HepG2 (cell line): ENCODE data around the gene INHBC. TPM values are rescaled to one million over a fixed set of nuclear protein-coding genes. Genes with fewer than 3 reads are reported as not detected.

ENCODE experiments used
- ATAC-seq: fragments of 200-7000 bp; cut with Tn5 transposase; 3 replicates; pipeline ENCODE4 v1.9.1; 2020; ENCODE audit warnings: mild to moderate bottlenecking, moderate library complexity
- BruUV-seq: library from RNA; stranded (reverse); fragments of 400-500 nt; replicated peaks from 2 replicates; lab custom pipeline; 2021; lab: Mats Ljungman, UMichigan
- CTCF ChIA-PET: fragments of 300-600 bp; formaldehyde crosslinking; extraction: SDS; loops from one replicate; lab custom pipeline; 2021; ENCODE audit warnings: low total read pairs, inconsistent platforms, low intra/inter-chr PET ratio; lab: Yijun Ruan, JAX
- POLR2A ChIA-PET: fragments of 350-600 bp; sonication (Branson Sonifier 250); formaldehyde crosslinking; loops from one replicate; lab custom pipeline; 2020; ENCODE audit warnings: antibody characterized with exemption, inconsistent platforms; lab: Yijun Ruan, JAX
- DNase-seq: peaks from one replicate; pipeline ENCODE4 v3.0.0-alpha.2; 2015; ENCODE audit warnings: low spot score
- FAIRE-seq: peaks from 3 replicates; lab custom pipeline; 2011; peaks lifted over from hg19 to GRCh38; lab: Jason Lieb, UNC
- H2AFZ ChIP-seq: one replicate; pipeline ENCODE4 v1.6.1; 2011; ENCODE audit warnings: low read length, inconsistent platforms
- H3K27ac ChIP-seq: fragments of 300-600 bp; 3 replicates; pipeline ENCODE4 v1.8.0; 2011; ENCODE audit warnings: mixed run types, mild to moderate bottlenecking, mixed read lengths, low read length, inconsistent platforms; ENCODE audit not compliant: insufficient read depth; ENCODE audit errors: extremely low read length
- H3K27me3 ChIP-seq, 2 experiments: fragments of 200-600 bp in 1 of 2; 2 replicates in 1 of 2; 3 replicates in 1 of 2; pipeline versions ENCODE4 v1.6.0 to v1.8.0; 2011; ENCODE audit warnings: low read length in 2 of 2, mild to moderate bottlenecking in 2 of 2, moderate library complexity in 2 of 2, inconsistent platforms in 1 of 2; ENCODE audit not compliant: insufficient read depth in 2 of 2, control insufficient read depth in 1 of 2
- H3K36me3 ChIP-seq, 2 experiments: fragments of 200-600 bp in 1 of 2; replicated peaks in 1 of 2; 2 replicates in 1 of 2; 3 replicates in 1 of 2; pipeline versions ENCODE4 v1.5.1 to v1.8.0; 2011; ENCODE audit warnings: low read length in 2 of 2, inconsistent platforms in 1 of 2; ENCODE audit not compliant: insufficient read depth in 2 of 2, control insufficient read depth in 1 of 2
- H3K4me1 ChIP-seq: 2 replicates; pipeline ENCODE4 v1.5.1; 2012; ENCODE audit warnings: low read length, inconsistent platforms; ENCODE audit not compliant: insufficient read depth
- H3K4me2 ChIP-seq: 2 replicates; pipeline ENCODE4 v1.6.0; 2011; ENCODE audit warnings: low read depth, low read length, inconsistent platforms
- H3K4me3 ChIP-seq, 3 experiments: fragments of 200-600 bp in 1 of 3; sonication (generic), shearing (Covaris generic) in 1 of 3; replicated peaks in 1 of 3; 2 replicates each; pipeline ENCODE4 v1.5.1; 2011 to 2016; ENCODE audit warnings: low read length in 3 of 3, inconsistent platforms in 2 of 3, low read depth in 2 of 3, mild to moderate bottlenecking in 2 of 3, control low read depth in 1 of 3, mixed read lengths in 1 of 3; ENCODE audit not compliant: insufficient read depth in 1 of 3
- H3K79me2 ChIP-seq: one replicate; pipeline ENCODE4 v1.6.1; 2011; ENCODE audit warnings: low read length, inconsistent platforms; ENCODE audit not compliant: insufficient read depth
- H3K9ac ChIP-seq: 2 replicates; pipeline ENCODE4 v1.6.0; 2011; ENCODE audit warnings: mild to moderate bottlenecking, low read depth, low read length, inconsistent platforms; ENCODE audit not compliant: insufficient read depth
- H3K9me3 ChIP-seq: 2 replicates; pipeline ENCODE4 v1.5.1; 2012; ENCODE audit warnings: mild to moderate bottlenecking, low read length
- H4K20me1 ChIP-seq: 2 replicates; pipeline ENCODE4 v1.6.0; 2011; ENCODE audit warnings: inconsistent platforms, mild to moderate bottlenecking, low read length, moderate library complexity; ENCODE audit not compliant: insufficient read depth
- ARID5B ChIP-seq: IDR thresholded peaks from 2 replicates; pipeline ENCODE4 v1.4.0; 2020; ENCODE audit warnings: mild to moderate bottlenecking, missing genetic modification reagents
- BRCA1 ChIP-seq: sonication (generic); formaldehyde crosslinking; IDR thresholded peaks from 2 replicates; pipeline ENCODE4 v1.4.0; 2020; ENCODE audit warnings: missing genetic modification reagents
- CERS6 ChIP-seq: sonication (generic); formaldehyde crosslinking; IDR thresholded peaks from 2 replicates; pipeline ENCODE4 v1.5.0; 2020; ENCODE audit warnings: missing genetic modification reagents
- ERF ChIP-seq: IDR thresholded peaks from 2 replicates; pipeline ENCODE4 v1.6.1; 2018; ENCODE audit warnings: missing biosample characterization, missing genetic modification reagents
- NFKBIZ ChIP-seq: IDR thresholded peaks from 2 replicates; pipeline ENCODE4 v1.6.1; 2018; ENCODE audit warnings: missing genetic modification reagents, missing compliant biosample characterization
- NR3C1 ChIP-seq: sonication (generic); formaldehyde crosslinking; IDR thresholded peaks from 2 replicates; pipeline ENCODE4 v1.4.0; 2020; ENCODE audit warnings: missing genetic modification reagents
- PPARG ChIP-seq: conservative IDR thresholded peaks from 2 replicates; pipeline ENCODE4 v1.6.1; 2016; ENCODE audit warnings: missing biosample characterization, missing genetic modification reagents
- RAD21 ChIP-seq: fragments of 450-650 bp; formaldehyde crosslinking; IDR thresholded peaks from 2 replicates; pipeline ENCODE4 v1.5.0; 2020; ENCODE audit warnings: mild to moderate bottlenecking
- SATB2 ChIP-seq: sonication (generic); formaldehyde crosslinking; IDR thresholded peaks from 2 replicates; pipeline ENCODE4 v1.5.0; 2020; ENCODE audit warnings: missing genetic modification reagents
- TAF15 ChIP-seq: fragments of 200-400 bp; formaldehyde crosslinking; IDR thresholded peaks from one replicate; pipeline ENCODE4 v1.6.1; 2018; ENCODE audit warnings: mild to moderate bottlenecking, low read depth, low read length; ENCODE audit not compliant: poor library complexity, severe bottlenecking
- ZFP36L1 ChIP-seq: sonication (generic); formaldehyde crosslinking; IDR thresholded peaks from 2 replicates; pipeline ENCODE4 v1.8.0; 2022; ENCODE audit warnings: mild to moderate bottlenecking, missing genetic modification reagents, moderate library complexity
- ZNF414 ChIP-seq: sonication (generic); formaldehyde crosslinking; IDR thresholded peaks from 2 replicates; pipeline ENCODE4 v1.5.0; 2020; ENCODE audit warnings: missing genetic modification reagents
- ZNF570 ChIP-seq: sonication (generic); formaldehyde crosslinking; IDR thresholded peaks from 2 replicates; pipeline ENCODE4 v1.4.0; 2020; ENCODE audit warnings: mild to moderate bottlenecking, missing genetic modification reagents, borderline replicate concordance
- ZNF580 ChIP-seq: IDR thresholded peaks from 2 replicates; pipeline ENCODE4 v1.6.1; 2016; ENCODE audit warnings: low read depth, borderline replicate concordance
- ZNF597 ChIP-seq: sonication (generic); formaldehyde crosslinking; IDR thresholded peaks from 2 replicates; pipeline ENCODE4 v1.5.0; 2020; ENCODE audit warnings: missing genetic modification reagents
- WGBS: methylation state at CpG from one replicate; pipeline ENCODE4 v1.1.6; 2017; ENCODE audit warnings: low lambda C conversion rate; 5-methylcytosine and 5-hydroxymethylcytosine counted together
- in situ Hi-C: cut with HindIII; loops from 2 replicates; pipeline ENCODE4 v1.10.0; 2017; ENCODE audit warnings: low pct_unique_long_range_greater_than_20kb; ENCODE audit not compliant: extremely low pct_ligation_motif_present
- intact Hi-C: fragments of 100-400 bp; cut with micrococcal nuclease; formaldehyde crosslinking; loops from one replicate; pipeline ENCODE4 v1.10.0; 2022; ENCODE audit not compliant: unreplicated experiment
- polyA plus RNA-seq, 8 experiments: library from polyadenylated mRNA; depleted of rRNA in 3 of 8; stranded (reverse) in 7 of 8; unstranded in 1 of 8; fragments of >200 nt; fragmentation: Illumina TruSeq in 4 of 8; extraction: Trizol in 4 of 8; gene quantifications; 2 replicates each; pipeline versions ENCODE4 v1.2.1 to v1.2.3, GENCODE V29; 2011 to 2016; ENCODE audit warnings: low read depth in 4 of 8, missing spikeins in 1 of 8, mixed read lengths in 1 of 8; ENCODE audit not compliant: insufficient read depth in 1 of 8
- total RNA-seq, 5 experiments: library from RNA; depleted of rRNA; stranded (reverse); fragments of >200 nt; fragmentation: Illumina TruSeq; extraction: Trizol; gene quantifications; 2 replicates each; pipeline ENCODE4 v1.2.3, GENCODE V29; 2016; ENCODE audit warnings: low read depth in 1 of 5

INHBC gene
- total and polyA plus RNA-seq, 2 of the 13 experiments (the other 11 are each of a cell fraction or from before 2014, with no cell fraction given) = 1.8 to 13.8 TPM

- peak overlapping the region; percentile 64 for H3K9ac ChIP-seq
- no TSS peak for BruUV-seq
- POLR2A ChIA-PET = interaction anchor here (0.8 to 1.8 kb wide), 5 partner anchors 25 to 230 kb away, joined by 3 to 11 read pairs (median 5); partner anchors contain the start of genes DDIT3, INHBC and SHMT2
- TF ChIP-seq TAF15 (no peak), NFKBIZ (CRISPR knock-in tag) (no peak), RAD21 (peak; percentile 63), PPARG (CRISPR knock-in tag) (no peak), SATB2 (CRISPR knock-in tag) (no peak), ARID5B (CRISPR knock-in tag) (no peak), ERF (CRISPR knock-in tag) (no peak), ZNF414 (CRISPR knock-in tag) (no peak), ZFP36L1 (CRISPR knock-in tag) (no peak), CERS6 (CRISPR knock-in tag) (no peak), NR3C1 (CRISPR knock-in tag) (no peak), ZNF597 (CRISPR knock-in tag) (no peak), ZNF580 (CRISPR knock-in tag) (no peak), ZNF570 (CRISPR knock-in tag) (no peak), BRCA1 (CRISPR knock-in tag) (no peak)
These were observed 24.6 kb downstream of the INHBC start for GRCh38 chr12:57459055-57459749.

More at GRCh38 chr12:57459055-57459749, 24.6 kb downstream of the INHBC start:
- CTCF ChIA-PET = interaction anchor here (1.4 kb wide), 1 partner anchor 152 kb away, joined by 5 read pairs; no protein-coding TSS in a partner anchor
- in situ Hi-C loops = loop anchor here (5.0 kb wide), 1 partner anchor 197 kb away; no protein-coding TSS in a partner anchor
- H3K36me3 ChIP-seq = no peaks in the 10 kb centered on the region
- H3K27ac ChIP-seq = peak overlapping the region; percentile 43
- DNase-seq (peak; percentile 84), FAIRE-seq (peak; percentile 84), ATAC-seq (peak; percentile 22)
- WGBS = 0% methylated on average over 16 of the region's 24 CpGs
- no peaks in the 10 kb centered on the region for H4K20me1 ChIP-seq
- H2AFZ ChIP-seq = peak overlapping the region; percentile 87
- H3K27me3 ChIP-seq = peaks cover 0 to 9% of the 10 kb centered on the region in 2 experiments; a peak in 2 of 5 replicates
- peaks cover 15% of the 10 kb centered on the region for H3K79me2 ChIP-seq
- intact Hi-C loops = loop anchor here (10.0 kb wide), 1 partner anchor 704 kb away; the partner anchor contains the start of gene PRIM1
- peak overlapping the region; percentile 63 to 94 (median 76) for H3K4me3 ChIP-seq
- H3K9me3 ChIP-seq = no peaks in the 10 kb centered on the region
- peaks cover 77% of the 10 kb centered on the region for H3K4me1 ChIP-seq
- H3K4me2 ChIP-seq = peak overlapping the region; percentile 100
